GM12892 (cell line): Measurements from ENCODE around the gene GIMAP4.
"Not testable (repeated sequence)": the region's sequence is repeated elsewhere in the genome, so short reads cannot be mapped to it uniquely, and the experiment has no call there.

Source experiments
- POLR2A ChIP-seq: IDR thresholded peaks from 2 replicates; pipeline ENCODE4 v1.6.1; 2011; ENCODE audit warnings: low read depth, low read length, control low read depth
- POLR2AphosphoS5 ChIP-seq: IDR thresholded peaks from 2 replicates; pipeline ENCODE4 v1.6.1; 2011; ENCODE audit warnings: low read depth, low read length, control low read depth
- TAF1 ChIP-seq: IDR thresholded peaks from 2 replicates; pipeline ENCODE4 v1.6.1; 2011; ENCODE audit warnings: low read depth, mild to moderate bottlenecking, control low read depth, low read length, borderline replicate concordance

DNA sequence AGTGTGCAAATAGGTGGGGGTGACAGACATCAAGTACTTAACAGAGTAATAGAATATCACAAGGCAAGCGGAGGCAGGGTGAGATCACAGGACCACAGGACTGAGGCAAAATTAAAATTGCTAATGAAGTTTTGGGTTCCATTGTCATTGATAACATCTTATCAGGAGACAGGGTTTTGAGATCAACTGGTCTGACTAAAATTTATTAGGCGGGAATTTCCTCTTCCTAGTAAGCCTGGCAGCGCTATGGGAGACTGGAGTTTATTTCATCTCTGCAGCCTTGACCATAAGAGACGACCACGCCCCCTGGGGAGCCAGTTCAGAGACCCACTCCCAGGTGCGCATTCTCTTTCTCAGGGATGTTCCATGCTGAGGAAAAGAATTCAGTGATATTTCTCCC lies 44.3 kb upstream of the GIMAP4 start:
- not testable (repeated sequence) for TF ChIP-seq POLR2AphosphoS5, TAF1, POLR2A
